GM12878 (cell line): ENCODE data around the gene HIC1. TPM values are rescaled to one million over a fixed set of nuclear protein-coding genes. Genes with fewer than 3 reads are reported as not detected.
A peak's percentile ranks its signal among the peaks of the same experiment; 100 is the strongest.

Experiments used
- BMI1 ChIP-seq: fragments of 450-650 bp; IDR thresholded peaks from 2 replicates; pipeline ENCODE4 v1.6.1; 2016; ENCODE audit warnings: mild to moderate bottlenecking, moderate library complexity, borderline replicate concordance
- FOS ChIP-seq: IDR thresholded peaks from 3 replicates; pipeline ENCODE4 v1.6.1; 2011; ENCODE audit warnings: borderline replicate concordance; ENCODE audit not compliant: insufficient read length; ENCODE audit errors: extremely low read depth
- HDAC2 ChIP-seq: fragments of 200-600 bp; sonication (generic); IDR thresholded peaks from 2 replicates; pipeline ENCODE4 v1.6.1; 2017
- NFXL1 ChIP-seq: fragments of 450-650 bp; IDR thresholded peaks from 2 replicates; pipeline ENCODE4 v1.6.1; 2017; ENCODE audit warnings: antibody characterized with exemption, mild to moderate bottlenecking, borderline replicate concordance
- RBBP5 ChIP-seq: fragments of 200-600 bp; sonication (generic); conservative IDR thresholded peaks from 2 replicates; pipeline ENCODE4 v1.6.1; 2016
- STAT3 ChIP-seq: IDR thresholded peaks from 2 replicates; pipeline ENCODE4 v1.6.1; 2011; ENCODE audit warnings: low read depth, low read length, improper control_type of control experiment
- SUPT20H ChIP-seq: IDR thresholded peaks from 2 replicates; pipeline ENCODE4 v1.6.1; 2011; ENCODE audit warnings: low read depth, mild to moderate bottlenecking, low read length, moderate library complexity, borderline replicate concordance; ENCODE audit not compliant: control insufficient read depth
- polyA plus RNA-seq, 11 experiments: library from polyadenylated mRNA; depleted of rRNA in 4 of 11; unstranded in 6 of 11; stranded (reverse) in 5 of 11; fragments of >200 nt; fragmentation: Nextera tagmentation in 4 of 11; fragmentation: Illumina TruSeq in 1 of 11; extraction: Ambion mirVana in 4 of 11; extraction: Trizol in 1 of 11; gene quantifications; 1 replicate in 1 of 11; 2 replicates in 10 of 11; pipeline versions ENCODE4 v1.2.1 to v1.2.3, GENCODE V29; 2011 to 2016; ENCODE audit warnings: inconsistent platforms in 2 of 11, missing spikeins in 2 of 11, low read depth in 1 of 11
- total RNA-seq, 4 experiments: library from RNA; depleted of rRNA in 3 of 4; stranded (reverse); fragments of >200 nt in 3 of 4; fragmentation: Illumina TruSeq in 1 of 4; extraction: Trizol in 1 of 4; gene quantifications; 2 replicates each; pipeline versions ENCODE4 v1.2.1 to v1.2.3, GENCODE V29; 2013 to 2021
- TF ChIP-seq, protein P1 (sequence below): fragments of 450-650 bp; IDR thresholded peaks from 2 replicates; pipeline ENCODE4 v1.6.1; 2016; ENCODE audit warnings: mild to moderate bottlenecking, moderate library complexity, borderline replicate concordance
- TF ChIP-seq, protein P2 (sequence below): fragments of 450-650 bp; conservative IDR thresholded peaks from 2 replicates; pipeline ENCODE4 v1.6.1; 2017; ENCODE audit warnings: mild to moderate bottlenecking, moderate library complexity
- TF ChIP-seq, protein P3 (sequence below): fragments of 450-650 bp; formaldehyde crosslinking; IDR thresholded peaks from 2 replicates; pipeline ENCODE4 v1.5.0; 2022; ENCODE audit warnings: mild to moderate bottlenecking, missing genetic modification characterization
- TF ChIP-seq, protein P4 (sequence below): fragments of 450-650 bp; formaldehyde crosslinking; IDR thresholded peaks from 2 replicates; pipeline ENCODE4 v1.4.0; 2022; ENCODE audit warnings: mild to moderate bottlenecking, moderate library complexity

The HIC1 gene
- total and polyA plus RNA-seq, 10 of the 15 experiments (the other 5 are each of a cell fraction or from before 2014, with no cell fraction given), result 0.11 to 61.1 (median 4.9) TPM

DNA sequence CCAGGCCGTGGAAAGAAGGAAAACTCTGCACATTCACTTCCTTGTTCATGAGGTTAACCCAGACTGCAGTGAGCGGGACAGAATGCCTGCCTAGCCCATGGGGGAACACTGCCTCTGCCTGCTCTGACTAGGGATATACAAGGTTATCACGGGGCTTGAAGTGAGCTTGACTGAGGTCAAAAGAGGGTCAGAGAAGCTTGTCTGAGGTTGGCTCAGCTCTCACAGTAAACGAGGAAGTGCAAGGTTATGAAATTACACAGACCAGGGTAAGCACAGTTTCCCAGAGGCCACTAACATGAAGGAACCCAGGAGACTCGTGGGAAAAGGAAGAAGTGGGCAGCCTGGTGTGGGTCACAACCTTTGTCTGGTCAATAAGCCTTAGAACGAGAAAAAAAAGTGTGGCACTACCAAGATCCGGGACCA is 28.7 kb downstream of the HIC1 start (continued):
- TF ChIP-seq, protein P1, sequence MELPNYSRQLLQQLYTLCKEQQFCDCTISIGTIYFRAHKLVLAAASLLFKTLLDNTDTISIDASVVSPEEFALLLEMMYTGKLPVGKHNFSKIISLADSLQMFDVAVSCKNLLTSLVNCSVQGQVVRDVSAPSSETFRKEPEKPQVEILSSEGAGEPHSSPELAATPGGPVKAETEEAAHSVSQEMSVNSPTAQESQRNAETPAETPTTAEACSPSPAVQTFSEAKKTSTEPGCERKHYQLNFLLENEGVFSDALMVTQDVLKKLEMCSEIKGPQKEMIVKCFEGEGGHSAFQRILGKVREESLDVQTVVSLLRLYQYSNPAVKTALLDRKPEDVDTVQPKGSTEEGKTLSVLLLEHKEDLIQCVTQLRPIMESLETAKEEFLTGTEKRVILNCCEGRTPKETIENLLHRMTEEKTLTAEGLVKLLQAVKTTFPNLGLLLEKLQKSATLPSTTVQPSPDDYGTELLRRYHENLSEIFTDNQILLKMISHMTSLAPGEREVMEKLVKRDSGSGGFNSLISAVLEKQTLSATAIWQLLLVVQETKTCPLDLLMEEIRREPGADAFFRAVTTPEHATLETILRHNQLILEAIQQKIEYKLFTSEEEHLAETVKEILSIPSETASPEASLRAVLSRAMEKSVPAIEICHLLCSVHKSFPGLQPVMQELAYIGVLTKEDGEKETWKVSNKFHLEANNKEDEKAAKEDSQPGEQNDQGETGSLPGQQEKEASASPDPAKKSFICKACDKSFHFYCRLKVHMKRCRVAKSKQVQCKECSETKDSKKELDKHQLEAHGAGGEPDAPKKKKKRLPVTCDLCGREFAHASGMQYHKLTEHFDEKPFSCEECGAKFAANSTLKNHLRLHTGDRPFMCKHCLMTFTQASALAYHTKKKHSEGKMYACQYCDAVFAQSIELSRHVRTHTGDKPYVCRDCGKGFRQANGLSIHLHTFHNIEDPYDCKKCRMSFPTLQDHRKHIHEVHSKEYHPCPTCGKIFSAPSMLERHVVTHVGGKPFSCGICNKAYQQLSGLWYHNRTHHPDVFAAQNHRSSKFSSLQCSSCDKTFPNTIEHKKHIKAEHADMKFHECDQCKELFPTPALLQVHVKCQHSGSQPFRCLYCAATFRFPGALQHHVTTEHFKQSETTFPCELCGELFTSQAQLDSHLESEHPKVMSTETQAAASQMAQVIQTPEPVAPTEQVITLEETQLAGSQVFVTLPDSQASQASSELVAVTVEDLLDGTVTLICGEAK, result no peak
- TF ChIP-seq SUPT20H, result no peak
- no peak for TF ChIP-seq HDAC2
- TF ChIP-seq FOS, result no peak
- TF ChIP-seq RBBP5, result no peak
- TF ChIP-seq, protein P2, sequence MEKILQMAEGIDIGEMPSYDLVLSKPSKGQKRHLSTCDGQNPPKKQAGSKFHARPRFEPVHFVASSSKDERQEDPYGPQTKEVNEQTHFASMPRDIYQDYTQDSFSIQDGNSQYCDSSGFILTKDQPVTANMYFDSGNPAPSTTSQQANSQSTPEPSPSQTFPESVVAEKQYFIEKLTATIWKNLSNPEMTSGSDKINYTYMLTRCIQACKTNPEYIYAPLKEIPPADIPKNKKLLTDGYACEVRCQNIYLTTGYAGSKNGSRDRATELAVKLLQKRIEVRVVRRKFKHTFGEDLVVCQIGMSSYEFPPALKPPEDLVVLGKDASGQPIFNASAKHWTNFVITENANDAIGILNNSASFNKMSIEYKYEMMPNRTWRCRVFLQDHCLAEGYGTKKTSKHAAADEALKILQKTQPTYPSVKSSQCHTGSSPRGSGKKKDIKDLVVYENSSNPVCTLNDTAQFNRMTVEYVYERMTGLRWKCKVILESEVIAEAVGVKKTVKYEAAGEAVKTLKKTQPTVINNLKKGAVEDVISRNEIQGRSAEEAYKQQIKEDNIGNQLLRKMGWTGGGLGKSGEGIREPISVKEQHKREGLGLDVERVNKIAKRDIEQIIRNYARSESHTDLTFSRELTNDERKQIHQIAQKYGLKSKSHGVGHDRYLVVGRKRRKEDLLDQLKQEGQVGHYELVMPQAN, result no peak
- TF ChIP-seq, protein P3, sequence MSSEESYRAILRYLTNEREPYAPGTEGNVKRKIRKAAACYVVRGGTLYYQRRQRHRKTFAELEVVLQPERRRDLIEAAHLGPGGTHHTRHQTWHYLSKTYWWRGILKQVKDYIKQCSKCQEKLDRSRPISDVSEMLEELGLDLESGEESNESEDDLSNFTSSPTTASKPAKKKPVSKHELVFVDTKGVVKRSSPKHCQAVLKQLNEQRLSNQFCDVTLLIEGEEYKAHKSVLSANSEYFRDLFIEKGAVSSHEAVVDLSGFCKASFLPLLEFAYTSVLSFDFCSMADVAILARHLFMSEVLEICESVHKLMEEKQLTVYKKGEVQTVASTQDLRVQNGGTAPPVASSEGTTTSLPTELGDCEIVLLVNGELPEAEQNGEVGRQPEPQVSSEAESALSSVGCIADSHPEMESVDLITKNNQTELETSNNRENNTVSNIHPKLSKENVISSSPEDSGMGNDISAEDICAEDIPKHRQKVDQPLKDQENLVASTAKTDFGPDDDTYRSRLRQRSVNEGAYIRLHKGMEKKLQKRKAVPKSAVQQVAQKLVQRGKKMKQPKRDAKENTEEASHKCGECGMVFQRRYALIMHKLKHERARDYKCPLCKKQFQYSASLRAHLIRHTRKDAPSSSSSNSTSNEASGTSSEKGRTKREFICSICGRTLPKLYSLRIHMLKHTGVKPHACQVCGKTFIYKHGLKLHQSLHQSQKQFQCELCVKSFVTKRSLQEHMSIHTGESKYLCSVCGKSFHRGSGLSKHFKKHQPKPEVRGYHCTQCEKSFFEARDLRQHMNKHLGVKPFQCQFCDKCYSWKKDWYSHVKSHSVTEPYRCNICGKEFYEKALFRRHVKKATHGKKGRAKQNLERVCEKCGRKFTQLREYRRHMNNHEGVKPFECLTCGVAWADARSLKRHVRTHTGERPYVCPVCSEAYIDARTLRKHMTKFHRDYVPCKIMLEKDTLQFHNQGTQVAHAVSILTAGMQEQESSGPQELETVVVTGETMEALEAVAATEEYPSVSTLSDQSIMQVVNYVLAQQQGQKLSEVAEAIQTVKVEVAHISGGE (CRISPR knock-in tag), result no peak
- TF ChIP-seq, protein P4, sequence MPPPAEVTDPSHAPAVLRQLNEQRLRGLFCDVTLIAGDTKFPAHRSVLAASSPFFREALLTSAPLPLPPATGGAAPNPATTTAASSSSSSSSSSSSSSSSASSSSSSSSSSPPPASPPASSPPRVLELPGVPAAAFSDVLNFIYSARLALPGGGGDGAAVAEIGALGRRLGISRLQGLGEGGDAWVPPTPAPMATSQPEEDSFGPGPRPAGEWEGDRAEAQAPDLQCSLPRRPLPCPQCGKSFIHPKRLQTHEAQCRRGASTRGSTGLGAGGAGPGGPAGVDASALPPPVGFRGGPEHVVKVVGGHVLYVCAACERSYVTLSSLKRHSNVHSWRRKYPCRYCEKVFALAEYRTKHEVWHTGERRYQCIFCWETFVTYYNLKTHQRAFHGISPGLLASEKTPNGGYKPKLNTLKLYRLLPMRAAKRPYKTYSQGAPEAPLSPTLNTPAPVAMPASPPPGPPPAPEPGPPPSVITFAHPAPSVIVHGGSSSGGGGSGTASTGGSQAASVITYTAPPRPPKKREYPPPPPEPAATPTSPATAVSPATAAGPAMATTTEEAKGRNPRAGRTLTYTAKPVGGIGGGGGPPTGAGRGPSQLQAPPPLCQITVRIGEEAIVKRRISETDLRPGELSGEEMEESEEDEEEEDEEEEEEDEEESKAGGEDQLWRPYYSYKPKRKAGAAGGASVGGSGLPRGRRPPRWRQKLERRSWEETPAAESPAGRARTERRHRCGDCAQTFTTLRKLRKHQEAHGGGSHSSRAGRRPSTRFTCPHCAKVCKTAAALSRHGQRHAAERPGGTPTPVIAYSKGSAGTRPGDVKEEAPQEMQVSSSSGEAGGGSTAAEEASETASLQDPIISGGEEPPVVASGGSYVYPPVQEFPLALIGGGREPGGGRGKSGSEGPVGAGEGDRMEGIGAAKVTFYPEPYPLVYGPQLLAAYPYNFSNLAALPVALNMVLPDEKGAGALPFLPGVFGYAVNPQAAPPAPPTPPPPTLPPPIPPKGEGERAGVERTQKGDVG (CRISPR knock-in tag), result no peak
- no peak for TF ChIP-seq BMI1
- 0 out of 2 replicates have a peak, but pooled peaks have one; percentile 21 for TF ChIP-seq STAT3
- TF ChIP-seq NFXL1, result no peak
- TF ChIP-seq, all 136 proteins: peak for 46
